Neural cell (in vitro differentiated cells): Measurements from ENCODE around the gene CDRT15L2. TPM values are rescaled to one million over a fixed set of nuclear protein-coding genes. Genes with fewer than 3 reads are reported as not detected.

Source experiments
- H2AFZ ChIP-seq: fragments of 200-600, 300-800 bp; sonication (generic), shearing (Covaris generic); 2 replicates; pipeline ENCODE4 v1.6.0; 2014; ENCODE audit warnings: low read depth, mild to moderate bottlenecking, antibody characterized with exemption, low read length, moderate library complexity
- H3F3A ChIP-seq: fragments of 200-600 bp; shearing (Covaris generic); 2 replicates; pipeline ENCODE4 v1.6.1; 2016; ENCODE audit warnings: mild to moderate bottlenecking, moderate library complexity, mixed read lengths, antibody characterized with exemption, low read length; ENCODE audit not compliant: insufficient read depth, poor library complexity, severe bottlenecking
- H3K27ac ChIP-seq: fragments of 200-600, 300-800 bp; sonication (generic), shearing (Covaris generic); 2 replicates; pipeline ENCODE4 v1.5.1; 2014; ENCODE audit warnings: mild to moderate bottlenecking, low read length, moderate library complexity
- H3K27me3 ChIP-seq: fragments of 300-800, 200-600 bp; sonication (generic), shearing (Covaris generic); 2 replicates; pipeline ENCODE4 v1.6.0; 2014; ENCODE audit warnings: mild to moderate bottlenecking, low read depth, low read length, moderate library complexity; ENCODE audit not compliant: insufficient read depth
- H3K36me3 ChIP-seq: fragments of 300-800, 200-600 bp; sonication (generic), shearing (Covaris generic); 2 replicates; pipeline ENCODE4 v1.5.1; 2014; ENCODE audit warnings: mild to moderate bottlenecking, antibody characterized with exemption, low read length, moderate library complexity; ENCODE audit not compliant: insufficient read depth
- H3K4me2 ChIP-seq: fragments of 300-800, 200-600 bp; sonication (generic), shearing (Covaris generic); 2 replicates; pipeline ENCODE4 v1.6.0; 2014; ENCODE audit warnings: mild to moderate bottlenecking, low read length
- H3K4me3 ChIP-seq: fragments of 300-800, 200-600 bp; sonication (generic), shearing (Covaris generic); 2 replicates; pipeline ENCODE4 v1.5.1; 2014; ENCODE audit warnings: mild to moderate bottlenecking, low read length, moderate library complexity
- H3K79me2 ChIP-seq: fragments of 200-600 bp; shearing (Covaris generic); replicated peaks from 2 replicates; pipeline ENCODE4 v1.6.0; 2014; ENCODE audit warnings: mild to moderate bottlenecking, low read length, moderate library complexity; ENCODE audit not compliant: insufficient read depth
- H3K9ac ChIP-seq: fragments of 300-800, 200-600 bp; sonication (generic), shearing (Covaris generic); 2 replicates; pipeline ENCODE4 v1.6.1; 2016; ENCODE audit warnings: mild to moderate bottlenecking, low read length, mixed read lengths
- H3K9me2 ChIP-seq: fragments of 200-600 bp; shearing (Covaris generic); 2 replicates; pipeline ENCODE4 v1.6.1; 2016; ENCODE audit warnings: mild to moderate bottlenecking, low read length, mixed read lengths; ENCODE audit not compliant: insufficient read depth
- H3K9me3 ChIP-seq: fragments of 200-600, 300-800 bp; sonication (generic), shearing (Covaris generic); 2 replicates; pipeline ENCODE4 v1.6.1; 2016; ENCODE audit warnings: mild to moderate bottlenecking, mixed run types, low read length, moderate library complexity, mixed read lengths
- H4K20me1 ChIP-seq: fragments of 200-600 bp; shearing (Covaris generic); 2 replicates; pipeline ENCODE4 v1.6.1; 2016; ENCODE audit warnings: mild to moderate bottlenecking, mixed run types; ENCODE audit not compliant: insufficient read depth
- EP300 ChIP-seq: fragments of 450-650 bp; conservative IDR thresholded peaks from 2 replicates; pipeline ENCODE4 v1.6.1; 2014; ENCODE audit warnings: antibody characterized with exemption, mild to moderate bottlenecking, moderate library complexity; ENCODE audit not compliant: poor library complexity, severe bottlenecking
- EZH2 ChIP-seq: fragments of 200-600, 300-800 bp; shearing (Covaris generic), sonication (generic); IDR thresholded peaks from 2 replicates; pipeline ENCODE4 v1.6.1; 2014; ENCODE audit warnings: antibody characterized with exemption, low read length, borderline replicate concordance, mild to moderate bottlenecking; ENCODE audit not compliant: insufficient read depth, poor library complexity, severe bottlenecking
- MXI1 ChIP-seq: fragments of 450-650 bp; conservative IDR thresholded peaks from 2 replicates; pipeline ENCODE4 v1.6.1; 2014; ENCODE audit warnings: antibody characterized with exemption, mild to moderate bottlenecking; ENCODE audit not compliant: poor library complexity, severe bottlenecking
- POLR2AphosphoS5 ChIP-seq: IDR thresholded peaks from 2 replicates; pipeline ENCODE4 v1.6.1; 2012
- RAD21 ChIP-seq: fragments of 450-650 bp; conservative IDR thresholded peaks from 2 replicates; pipeline ENCODE4 v1.6.1; 2014; ENCODE audit warnings: antibody characterized with exemption, mild to moderate bottlenecking, moderate library complexity
- SMC3 ChIP-seq: fragments of 450-650 bp; conservative IDR thresholded peaks from 2 replicates; pipeline ENCODE4 v1.6.1; 2014; ENCODE audit warnings: antibody characterized with exemption, mild to moderate bottlenecking, moderate library complexity; ENCODE audit not compliant: poor library complexity
- TAF1 ChIP-seq: IDR thresholded peaks from 2 replicates; pipeline ENCODE4 v1.6.1; 2012; ENCODE audit warnings: low read depth
- polyA plus RNA-seq: library from polyadenylated mRNA; depleted of rRNA; stranded (reverse); fragments of >200 nt; gene quantifications from 2 replicates; pipeline ENCODE4 v1.2.3, GENCODE V29; 2014
- TF ChIP-seq, protein P1 (sequence below): IDR thresholded peaks from 2 replicates; pipeline ENCODE4 v1.6.1; 2012; ENCODE audit warnings: borderline replicate concordance
- TF ChIP-seq, protein P2 (sequence below): fragments of 450-650 bp; IDR thresholded peaks from 2 replicates; pipeline ENCODE4 v1.5.1; 2014; ENCODE audit warnings: antibody characterized with exemption, mild to moderate bottlenecking, moderate library complexity; ENCODE audit not compliant: poor library complexity, severe bottlenecking

CDRT15L2 gene
- polyA plus RNA-seq, 1 donor from 2014 or later = not detected

DNA sequence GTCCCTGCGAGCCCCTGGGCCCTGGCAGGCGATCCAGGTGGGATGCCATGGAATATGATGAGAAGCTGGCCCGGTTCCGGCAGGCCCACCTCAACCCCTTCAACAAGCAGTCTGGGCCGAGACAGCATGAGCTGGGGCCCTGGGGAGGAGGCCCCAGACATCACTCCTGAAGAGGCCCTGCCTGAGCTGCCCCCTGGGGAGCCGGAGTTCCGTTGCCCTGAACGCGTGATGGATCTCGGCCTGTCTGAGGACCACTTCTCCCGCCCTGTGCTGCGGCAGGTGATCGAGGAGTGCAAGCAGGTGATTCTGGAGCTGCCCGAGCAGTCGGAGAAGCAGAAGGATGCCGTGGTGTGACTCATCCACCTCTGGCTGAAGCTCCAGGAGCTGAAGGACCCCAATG is 33.1 kb downstream of the CDRT15L2 start:
- Histone ChIP-seq H3K79me2 (no peaks in the 10 kb centered on the region), H3K36me3 (no peaks in the 10 kb centered on the region), H3K4me2 (no peak overlapping the region), H2AFZ (no peak overlapping the region), H3K9ac (no peak overlapping the region), H3K27ac (no peak overlapping the region), H3K9me3 (no peaks in the 10 kb centered on the region), H3F3A (no peaks in the 10 kb centered on the region), H3K27me3 (no peaks in the 10 kb centered on the region), H4K20me1 (no peaks in the 10 kb centered on the region), H3K9me2 (no peaks in the 10 kb centered on the region), H3K4me3 (no peak overlapping the region)
- no peak for TF ChIP-seq MXI1
- no peak for TF ChIP-seq EZH2
- no peak for TF ChIP-seq POLR2AphosphoS5

DNA sequence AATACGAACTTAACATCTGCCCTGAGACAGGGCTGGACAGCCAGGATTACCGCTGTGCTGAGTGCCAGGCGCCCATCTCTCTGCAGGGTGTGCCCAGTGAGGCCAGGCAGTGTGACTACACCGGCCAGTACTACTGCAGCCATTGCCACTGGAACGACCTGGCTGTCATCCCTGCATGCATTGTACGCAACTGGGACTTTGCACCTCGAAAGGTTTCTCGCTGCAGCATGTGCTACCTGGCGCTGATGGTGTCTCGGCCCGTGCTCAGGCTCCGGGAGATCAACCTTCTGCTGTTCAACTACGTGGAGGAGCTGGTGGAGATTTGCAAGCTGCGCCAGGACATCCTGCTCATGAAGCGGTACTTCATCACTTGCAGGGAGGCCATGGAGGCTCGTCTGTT is 33.7 kb downstream of the CDRT15L2 start:
- Histone ChIP-seq H3K36me3 (no peaks in the 10 kb centered on the region), H3K27ac (no peak overlapping the region), H3K79me2 (no peaks in the 10 kb centered on the region)

More for the DNA sequence above, 33.7 kb downstream of the CDRT15L2 start:
- H2AFZ ChIP-seq = no peak overlapping the region
- no peak overlapping the region for H3K4me3 ChIP-seq
- no peaks in the 10 kb centered on the region for H3K27me3 ChIP-seq
- no peak overlapping the region for H3K4me2 ChIP-seq
- no peak overlapping the region for H3K9ac ChIP-seq
- no peaks in the 10 kb centered on the region for H3K9me3 ChIP-seq
- TF ChIP-seq, protein P1, sequence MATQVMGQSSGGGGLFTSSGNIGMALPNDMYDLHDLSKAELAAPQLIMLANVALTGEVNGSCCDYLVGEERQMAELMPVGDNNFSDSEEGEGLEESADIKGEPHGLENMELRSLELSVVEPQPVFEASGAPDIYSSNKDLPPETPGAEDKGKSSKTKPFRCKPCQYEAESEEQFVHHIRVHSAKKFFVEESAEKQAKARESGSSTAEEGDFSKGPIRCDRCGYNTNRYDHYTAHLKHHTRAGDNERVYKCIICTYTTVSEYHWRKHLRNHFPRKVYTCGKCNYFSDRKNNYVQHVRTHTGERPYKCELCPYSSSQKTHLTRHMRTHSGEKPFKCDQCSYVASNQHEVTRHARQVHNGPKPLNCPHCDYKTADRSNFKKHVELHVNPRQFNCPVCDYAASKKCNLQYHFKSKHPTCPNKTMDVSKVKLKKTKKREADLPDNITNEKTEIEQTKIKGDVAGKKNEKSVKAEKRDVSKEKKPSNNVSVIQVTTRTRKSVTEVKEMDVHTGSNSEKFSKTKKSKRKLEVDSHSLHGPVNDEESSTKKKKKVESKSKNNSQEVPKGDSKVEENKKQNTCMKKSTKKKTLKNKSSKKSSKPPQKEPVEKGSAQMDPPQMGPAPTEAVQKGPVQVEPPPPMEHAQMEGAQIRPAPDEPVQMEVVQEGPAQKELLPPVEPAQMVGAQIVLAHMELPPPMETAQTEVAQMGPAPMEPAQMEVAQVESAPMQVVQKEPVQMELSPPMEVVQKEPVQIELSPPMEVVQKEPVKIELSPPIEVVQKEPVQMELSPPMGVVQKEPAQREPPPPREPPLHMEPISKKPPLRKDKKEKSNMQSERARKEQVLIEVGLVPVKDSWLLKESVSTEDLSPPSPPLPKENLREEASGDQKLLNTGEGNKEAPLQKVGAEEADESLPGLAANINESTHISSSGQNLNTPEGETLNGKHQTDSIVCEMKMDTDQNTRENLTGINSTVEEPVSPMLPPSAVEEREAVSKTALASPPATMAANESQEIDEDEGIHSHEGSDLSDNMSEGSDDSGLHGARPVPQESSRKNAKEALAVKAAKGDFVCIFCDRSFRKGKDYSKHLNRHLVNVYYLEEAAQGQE = no peak
- TF ChIP-seq EZH2 (no peak), POLR2AphosphoS5 (no peak), TAF1 (no peak), RAD21 (no peak), EP300 (no peak), MXI1 (no peak), SMC3 (no peak)
- TF ChIP-seq, protein P2, sequence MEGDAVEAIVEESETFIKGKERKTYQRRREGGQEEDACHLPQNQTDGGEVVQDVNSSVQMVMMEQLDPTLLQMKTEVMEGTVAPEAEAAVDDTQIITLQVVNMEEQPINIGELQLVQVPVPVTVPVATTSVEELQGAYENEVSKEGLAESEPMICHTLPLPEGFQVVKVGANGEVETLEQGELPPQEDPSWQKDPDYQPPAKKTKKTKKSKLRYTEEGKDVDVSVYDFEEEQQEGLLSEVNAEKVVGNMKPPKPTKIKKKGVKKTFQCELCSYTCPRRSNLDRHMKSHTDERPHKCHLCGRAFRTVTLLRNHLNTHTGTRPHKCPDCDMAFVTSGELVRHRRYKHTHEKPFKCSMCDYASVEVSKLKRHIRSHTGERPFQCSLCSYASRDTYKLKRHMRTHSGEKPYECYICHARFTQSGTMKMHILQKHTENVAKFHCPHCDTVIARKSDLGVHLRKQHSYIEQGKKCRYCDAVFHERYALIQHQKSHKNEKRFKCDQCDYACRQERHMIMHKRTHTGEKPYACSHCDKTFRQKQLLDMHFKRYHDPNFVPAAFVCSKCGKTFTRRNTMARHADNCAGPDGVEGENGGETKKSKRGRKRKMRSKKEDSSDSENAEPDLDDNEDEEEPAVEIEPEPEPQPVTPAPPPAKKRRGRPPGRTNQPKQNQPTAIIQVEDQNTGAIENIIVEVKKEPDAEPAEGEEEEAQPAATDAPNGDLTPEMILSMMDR = no peak
- H3K9me2 ChIP-seq = no peaks in the 10 kb centered on the region
- no peaks in the 10 kb centered on the region for H3F3A ChIP-seq
- no peaks in the 10 kb centered on the region for H4K20me1 ChIP-seq
